HL-60 (cell line): ENCODE results near the gene EBF4.

Experiments
- DNase-seq, 2 experiments: peaks; one replicate each; pipeline ENCODE4 v3.0.0-alpha.2; 2010 to 2020; ENCODE audit warnings: low read depth in 1 of 2, low spot score in 1 of 2
- H3K27ac ChIP-seq: fragments of 250-450 bp; sonication (Bioruptor Pico); replicated peaks from 2 replicates; pipeline ENCODE4 v1.5.1; 2020; ENCODE audit warnings: mild to moderate bottlenecking, moderate library complexity
- H3K27me3 ChIP-seq: fragments of 250-450 bp; sonication (Bioruptor Pico); 2 replicates; pipeline ENCODE4 v1.5.1; 2021; ENCODE audit warnings: mild to moderate bottlenecking, moderate library complexity; ENCODE audit not compliant: insufficient read depth, poor library complexity, severe bottlenecking
- H3K4me3 ChIP-seq: replicated peaks from 2 replicates; pipeline ENCODE4 v1.5.1; 2011; ENCODE audit warnings: mild to moderate bottlenecking, control low read depth, low read length; ENCODE audit not compliant: insufficient read depth
- CTCF ChIP-seq: IDR thresholded peaks from one replicate; pipeline ENCODE4 v1.5.1; 2011; ENCODE audit warnings: low read length, control low read depth, inconsistent platforms; ENCODE audit not compliant: insufficient read depth
- GABPA ChIP-seq: IDR thresholded peaks from 2 replicates; pipeline ENCODE4 v1.6.1; 2012; ENCODE audit warnings: low read depth
- POLR2AphosphoS5 ChIP-seq: IDR thresholded peaks from 2 replicates; pipeline ENCODE4 v1.6.1; 2012; ENCODE audit warnings: low read depth
- REST ChIP-seq: IDR thresholded peaks from 2 replicates; pipeline ENCODE4 v1.6.1; 2012; ENCODE audit warnings: low read depth; ENCODE audit not compliant: insufficient replicate concordance
- SPI1 ChIP-seq: IDR thresholded peaks from 2 replicates; pipeline ENCODE4 v1.6.1; 2012; ENCODE audit warnings: low read depth, mild to moderate bottlenecking, borderline replicate concordance

Gene EBF4

GRCh38 chr20:2703716-2704475, 11.3 kb downstream of the EBF4 start:
- Histone ChIP-seq H3K27ac (no peak overlapping the region), H3K4me3 (no peak overlapping the region), H3K27me3 (peaks cover 16% of the 10 kb centered on the region)
- TF ChIP-seq CTCF = no peak
- no peak for TF ChIP-seq POLR2AphosphoS5
- TF ChIP-seq GABPA = no peak
- no peak for TF ChIP-seq SPI1
- TF ChIP-seq REST = no peak
- no peak for DNase-seq

GRCh38 chr20:2705931-2706645, 13.5 kb downstream of the EBF4 start:
- TF ChIP-seq CTCF (no peak), GABPA (no peak), SPI1 (no peak), POLR2AphosphoS5 (no peak), REST (no peak)
- peaks cover 13% of the 10 kb centered on the region for H3K27me3 ChIP-seq

GRCh38 chr20:2706688-2707352, 14.2 kb downstream of the EBF4 start:
- peaks cover 8% of the 10 kb centered on the region for H3K27me3 ChIP-seq
- no peak overlapping the region for H3K27ac ChIP-seq
- TF ChIP-seq SPI1 (no peak), CTCF (no peak), GABPA (no peak), REST (no peak), POLR2AphosphoS5 (no peak)
- DNase-seq = no peak
- no peak overlapping the region for H3K4me3 ChIP-seq

More at GRCh38 chr20:2705931-2706645, 13.5 kb downstream of the EBF4 start:
- Histone ChIP-seq H3K27ac (no peak overlapping the region), H3K4me3 (no peak overlapping the region)
- no peak for DNase-seq
